H9 (cell line): ENCODE data around the gene CD248. TPM values are rescaled to one million over a fixed set of nuclear protein-coding genes. Genes with fewer than 3 reads are reported as not detected.

Source experiments
- DNase-seq: peaks from one replicate; pipeline ENCODE4 v3.0.0-alpha.2; 2017
- H2AFZ ChIP-seq: one replicate; pipeline ENCODE4 v1.6.1; 2013; ENCODE audit warnings: mild to moderate bottlenecking, low read length, control low read depth, moderate library complexity
- H2AK5ac ChIP-seq: 2 replicates; pipeline ENCODE4 v1.6.1; 2013; ENCODE audit warnings: low read length, control low read depth, mixed read lengths; ENCODE audit not compliant: insufficient read length
- H2BK120ac ChIP-seq: one replicate; pipeline ENCODE4 v1.6.1; 2013; ENCODE audit warnings: low read depth, mild to moderate bottlenecking, low read length, control low read depth, inconsistent platforms; ENCODE audit not compliant: poor library complexity, severe bottlenecking
- H2BK12ac ChIP-seq: 2 replicates; pipeline ENCODE4 v1.6.1; 2013; ENCODE audit warnings: low read length, control low read depth, mixed read lengths, low read depth; ENCODE audit not compliant: insufficient read length
- H2BK15ac ChIP-seq: 2 replicates; pipeline ENCODE4 v1.6.1; 2013; ENCODE audit warnings: low read depth, low read length, control low read depth
- H2BK20ac ChIP-seq: one replicate; pipeline ENCODE4 v1.6.1; 2013; ENCODE audit warnings: low read depth, mild to moderate bottlenecking, low read length, control low read depth, inconsistent platforms; ENCODE audit not compliant: poor library complexity, severe bottlenecking
- H2BK5ac ChIP-seq: 2 replicates; pipeline ENCODE4 v1.6.1; 2013; ENCODE audit warnings: low read length, control low read depth, mixed read lengths; ENCODE audit not compliant: insufficient read length
- H3K14ac ChIP-seq: 2 replicates; pipeline ENCODE4 v1.6.1; 2013; ENCODE audit warnings: low read length, control low read depth; ENCODE audit not compliant: insufficient read depth
- H3K18ac ChIP-seq: 2 replicates; pipeline ENCODE4 v1.6.1; 2013; ENCODE audit warnings: low read depth, mild to moderate bottlenecking, mixed read lengths, low read length, control low read depth; ENCODE audit not compliant: insufficient read length
- H3K23ac ChIP-seq: 2 replicates; pipeline ENCODE4 v1.6.1; 2013; ENCODE audit warnings: low read length, control low read depth, mixed read lengths, low read depth; ENCODE audit not compliant: insufficient read length
- H3K23me2 ChIP-seq: 2 replicates; pipeline ENCODE4 v1.6.1; 2013; ENCODE audit warnings: low read depth, mild to moderate bottlenecking, mixed read lengths, low read length, control low read depth; ENCODE audit not compliant: insufficient read length, poor library complexity, severe bottlenecking
- H3K27ac ChIP-seq: 2 replicates; pipeline ENCODE4 v1.5.1; 2013; ENCODE audit warnings: low read length, control low read depth, mixed read lengths, low read depth; ENCODE audit not compliant: insufficient read length
- H3K27me3 ChIP-seq: 2 replicates; pipeline ENCODE4 v1.6.1; 2013; ENCODE audit warnings: low read length, control low read depth, inconsistent platforms; ENCODE audit not compliant: insufficient read depth
- H3K4ac ChIP-seq: 2 replicates; pipeline ENCODE4 v1.6.1; 2013; ENCODE audit warnings: low read depth, mild to moderate bottlenecking, control low read depth, inconsistent platforms, low read length, moderate library complexity
- H3K4me1 ChIP-seq: 2 replicates; pipeline ENCODE4 v1.6.1; 2013; ENCODE audit warnings: low read length, control low read depth, inconsistent platforms; ENCODE audit not compliant: insufficient read depth
- H3K4me2 ChIP-seq: 2 replicates; pipeline ENCODE4 v1.6.1; 2013; ENCODE audit warnings: low read length, control low read depth, mixed read lengths; ENCODE audit not compliant: insufficient read length, insufficient read depth
- H3K56ac ChIP-seq: 2 replicates; pipeline ENCODE4 v1.6.1; 2013; ENCODE audit warnings: low read depth, mild to moderate bottlenecking, mixed read lengths, low read length, control low read depth; ENCODE audit not compliant: insufficient read length
- H3K79me1 ChIP-seq: 2 replicates; pipeline ENCODE4 v1.6.1; 2013; ENCODE audit warnings: low read depth, mild to moderate bottlenecking, moderate library complexity, low read length, control low read depth, inconsistent platforms; ENCODE audit not compliant: insufficient read depth, poor library complexity, severe bottlenecking
- H3K79me2 ChIP-seq: 2 replicates; pipeline ENCODE4 v1.6.1; 2013; ENCODE audit warnings: low read length, control low read depth, inconsistent platforms; ENCODE audit not compliant: insufficient read depth
- H3K9ac ChIP-seq: 2 replicates; pipeline ENCODE4 v1.6.1; 2013; ENCODE audit warnings: low read length, control low read depth, mixed read lengths; ENCODE audit not compliant: insufficient read length; ENCODE audit errors: extremely low read depth
- H3K9me3 ChIP-seq: one replicate; pipeline ENCODE4 v1.6.1; 2013; ENCODE audit warnings: low read depth, low read length, inconsistent platforms; ENCODE audit not compliant: control insufficient read depth
- H3T11ph ChIP-seq: one replicate; pipeline ENCODE4 v1.6.1; 2013; ENCODE audit warnings: mild to moderate bottlenecking, low read length, control low read depth, inconsistent platforms
- H4K20me1 ChIP-seq: one replicate; pipeline ENCODE4 v1.6.1; 2013; ENCODE audit not compliant: control insufficient read depth, insufficient read length, insufficient read depth
- H4K5ac ChIP-seq: 2 replicates; pipeline ENCODE4 v1.6.1; 2013; ENCODE audit warnings: low read depth, mild to moderate bottlenecking, mixed read lengths, low read length, control low read depth; ENCODE audit not compliant: insufficient read length
- H4K8ac ChIP-seq: replicated peaks from 2 replicates; pipeline ENCODE4 v1.6.1; 2013; ENCODE audit warnings: low read length, control low read depth, mixed read lengths, low read depth; ENCODE audit not compliant: insufficient read length
- H4K91ac ChIP-seq: 2 replicates; pipeline ENCODE4 v1.6.1; 2013; ENCODE audit warnings: low read depth, mild to moderate bottlenecking, moderate library complexity, mixed read lengths, low read length, control low read depth; ENCODE audit not compliant: insufficient read length
- H3K27ac Mint-ChIP-seq, 3 experiments: 2 replicates in 2 of 3; 3 replicates in 1 of 3; pipeline ENCODE4 v1.8.0; 2020 to 2021; ENCODE audit warnings: mixed read lengths in 3 of 3, mild to moderate bottlenecking in 1 of 3, moderate library complexity in 1 of 3
- H3K27me3 Mint-ChIP-seq: 2 replicates; pipeline ENCODE4 v1.8.0; 2021; ENCODE audit warnings: low read depth, mild to moderate bottlenecking, moderate library complexity, mixed read lengths
- H3K36me3 Mint-ChIP-seq, 3 experiments: 2 replicates in 2 of 3; 3 replicates in 1 of 3; pipeline ENCODE4 v1.8.0; 2020 to 2021; ENCODE audit warnings: low read depth in 3 of 3, mixed read lengths in 3 of 3; ENCODE audit not compliant: insufficient read depth in 1 of 3
- H3K4me1 Mint-ChIP-seq, 2 experiments: 2 replicates each; pipeline ENCODE4 v1.8.0; 2020; ENCODE audit warnings: mixed read lengths in 2 of 2
- H3K4me3 Mint-ChIP-seq, 2 experiments: 2 replicates in 1 of 2; 3 replicates in 1 of 2; pipeline ENCODE4 v1.8.0; 2020 to 2021; ENCODE audit warnings: mild to moderate bottlenecking in 2 of 2, mixed read lengths in 2 of 2, moderate library complexity in 1 of 2
- H3K9me3 Mint-ChIP-seq, 2 experiments: 2 replicates in 1 of 2; 3 replicates in 1 of 2; pipeline ENCODE4 v1.8.0; 2020; ENCODE audit warnings: mild to moderate bottlenecking in 2 of 2, mixed read lengths in 2 of 2, moderate library complexity in 1 of 2
- WGBS: extraction: QIAGEN DNeasy Blood & Tissue Kit; methylation state at CpG from one replicate; pipeline ENCODE4 v1.1.7; 2013; ENCODE audit warnings: missing lambda C conversion rate, low lambda C conversion rate, mixed read lengths; ENCODE audit not compliant: insufficient read length; ENCODE audit errors: extremely low coverage; 5-methylcytosine and 5-hydroxymethylcytosine counted together
- total RNA-seq: library from RNA; stranded (reverse); gene quantifications from 2 replicates; pipeline ENCODE4 v1.2.1, GENCODE V29; 2021
- TF ChIP-seq, protein P1 (sequence below): fragments of 200-600 bp; sonication (generic); conservative IDR thresholded peaks from 3 replicates; pipeline ENCODE4 v1.8.0; 2021; ENCODE audit warnings: antibody characterized with exemption, mild to moderate bottlenecking

The CD248 gene
- total RNA-seq, 1 experiment from 2014 or later, result 1.5 TPM

DNA sequence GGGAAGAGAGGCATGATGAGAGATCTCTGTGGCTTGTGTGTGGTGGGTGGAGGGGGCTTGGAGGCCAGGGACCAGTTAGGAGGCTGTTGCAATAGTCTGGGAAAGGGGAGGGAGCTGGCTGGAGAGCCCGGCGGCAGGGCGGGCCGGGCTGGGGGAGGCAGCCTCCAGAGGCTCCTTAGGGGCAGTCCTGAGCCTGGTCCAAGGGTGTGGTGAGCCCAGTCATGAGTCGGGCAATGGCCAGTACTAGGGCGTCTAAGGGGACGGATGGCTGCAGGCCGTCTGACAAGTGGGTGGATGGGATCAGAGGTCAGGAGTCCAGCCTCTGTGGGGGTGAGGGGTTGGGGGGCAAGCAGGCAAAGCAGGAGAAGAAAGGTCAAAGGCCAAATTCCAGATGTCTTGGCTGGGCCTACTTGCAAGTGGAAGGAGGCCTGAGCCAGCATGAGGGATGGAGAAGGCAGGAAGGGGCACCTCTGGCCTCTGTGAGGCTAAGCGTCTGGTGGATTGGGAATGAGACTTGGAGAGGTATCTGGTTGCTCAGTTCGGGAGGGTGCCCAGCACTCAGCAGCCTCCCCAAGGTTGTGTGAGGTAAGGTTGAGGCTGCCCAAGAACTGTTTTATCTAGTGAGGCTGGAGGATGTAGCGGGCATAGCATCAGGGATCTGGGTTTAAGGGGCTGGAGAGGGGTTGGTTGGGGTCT is 6.0 kb upstream of the CD248 start:
- no peak overlapping the region for H3K4ac ChIP-seq
- H4K91ac ChIP-seq, result no peak overlapping the region
- Mint-ChIP-seq H3K27ac (no peak overlapping the region), H3K4me3 (no peak overlapping the region; a peak in 1 of 5 replicates), H3K27me3 (peaks cover 21% of the 10 kb centered on the region), H3K4me1 (peaks cover 15 to 29% of the 10 kb centered on the region in 2 experiments), H3K36me3 (peaks cover 8 to 18% (median 16%) of the 10 kb centered on the region in 3 experiments), H3K9me3 (peaks cover 14 to 20% of the 10 kb centered on the region in 2 experiments)
- H3K23ac ChIP-seq, result no peak overlapping the region
- no CpG with 5 or more reads among the region's 11 CpGs for WGBS
- DNase-seq, result no peak
- no peaks in the 10 kb centered on the region for H3K79me1 ChIP-seq
- no peaks in the 10 kb centered on the region for H4K20me1 ChIP-seq
- no peak overlapping the region for H2BK20ac ChIP-seq
- no peak overlapping the region for H3K56ac ChIP-seq
- no peak overlapping the region for H3K4me2 ChIP-seq
- no peak overlapping the region for H4K5ac ChIP-seq
- no peaks in the 10 kb centered on the region for H3K27me3 ChIP-seq
- no peak overlapping the region for H2AFZ ChIP-seq
- H3K14ac ChIP-seq, result no peak overlapping the region
- TF ChIP-seq, protein P1, sequence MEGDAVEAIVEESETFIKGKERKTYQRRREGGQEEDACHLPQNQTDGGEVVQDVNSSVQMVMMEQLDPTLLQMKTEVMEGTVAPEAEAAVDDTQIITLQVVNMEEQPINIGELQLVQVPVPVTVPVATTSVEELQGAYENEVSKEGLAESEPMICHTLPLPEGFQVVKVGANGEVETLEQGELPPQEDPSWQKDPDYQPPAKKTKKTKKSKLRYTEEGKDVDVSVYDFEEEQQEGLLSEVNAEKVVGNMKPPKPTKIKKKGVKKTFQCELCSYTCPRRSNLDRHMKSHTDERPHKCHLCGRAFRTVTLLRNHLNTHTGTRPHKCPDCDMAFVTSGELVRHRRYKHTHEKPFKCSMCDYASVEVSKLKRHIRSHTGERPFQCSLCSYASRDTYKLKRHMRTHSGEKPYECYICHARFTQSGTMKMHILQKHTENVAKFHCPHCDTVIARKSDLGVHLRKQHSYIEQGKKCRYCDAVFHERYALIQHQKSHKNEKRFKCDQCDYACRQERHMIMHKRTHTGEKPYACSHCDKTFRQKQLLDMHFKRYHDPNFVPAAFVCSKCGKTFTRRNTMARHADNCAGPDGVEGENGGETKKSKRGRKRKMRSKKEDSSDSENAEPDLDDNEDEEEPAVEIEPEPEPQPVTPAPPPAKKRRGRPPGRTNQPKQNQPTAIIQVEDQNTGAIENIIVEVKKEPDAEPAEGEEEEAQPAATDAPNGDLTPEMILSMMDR, result no peak
- H2AK5ac ChIP-seq, result no peak overlapping the region
- peak overlapping the region; percentile 3 for H3K18ac ChIP-seq
- no peaks in the 10 kb centered on the region for H3K79me2 ChIP-seq
- no peaks in the 10 kb centered on the region for H3K4me1 ChIP-seq
- H3K23me2 ChIP-seq, result no peaks in the 10 kb centered on the region
- no peak overlapping the region for H4K8ac ChIP-seq
- H2BK120ac ChIP-seq, result no peak overlapping the region
- no peaks in the 10 kb centered on the region for H3K9me3 ChIP-seq
- H2BK15ac ChIP-seq, result no peak overlapping the region
- H3K27ac ChIP-seq, result no peak overlapping the region
- H3T11ph ChIP-seq, result no peak overlapping the region
- no peak overlapping the region for H3K9ac ChIP-seq
- no peak overlapping the region for H2BK5ac ChIP-seq
- no peak overlapping the region for H2BK12ac ChIP-seq
